ENCODE data around the gene PTPRD. TPM values are rescaled to one million over a fixed set of nuclear protein-coding genes. Genes with fewer than 3 reads are reported as not detected.

The PTPRD gene
- polyA plus RNA-seq, 4 donors: 2.1 to 5.6 (median 3.9) TPM

GRCh38 chr9:8349901-8350300 lies 2262.9 kb downstream of the PTPRD start:
- H3K27ac ChIP-seq (ENCODE audit: low read depth in 1 of 3, low read length in 2 of 3): no peak overlapping the region
- H3K36me3 ChIP-seq (ENCODE audit: control insufficient read depth in 3 of 3, insufficient read depth in 2 of 3, low read depth in 1 of 3, low read length in 3 of 3): no peaks in the 10 kb centered on the region
- FAIRE-seq (no peak), DNase-seq (no peak)
- no peaks in the 10 kb centered on the region for H3K9me3 ChIP-seq (ENCODE audit: control insufficient read depth in 2 of 2, insufficient read depth in 1 of 2, low read depth in 1 of 2, low read length in 1 of 2)
- H3K4me1 ChIP-seq (ENCODE audit: control insufficient read depth in 3 of 3, insufficient read depth in 2 of 3, low read depth in 1 of 3, low read length in 2 of 3): no peaks in the 10 kb centered on the region
- H3K27me3 ChIP-seq (ENCODE audit: control insufficient read depth in 3 of 3, insufficient read depth in 3 of 3, low read length in 3 of 3): no peaks in the 10 kb centered on the region
- WGBS, 3 donors: 67 to 87% (median 79%) methylated on average over 4 of the region's 4 CpGs
- H3K4me3 ChIP-seq (ENCODE audit: low read depth in 1 of 3, low read length in 3 of 3): no peak overlapping the region

- Histone ChIP-seq H3K27ac (ENCODE audit: low read depth in 1 of 3, low read length in 2 of 3) (no peak overlapping the region), H3K4me1 (ENCODE audit: control insufficient read depth in 3 of 3, insufficient read depth in 2 of 3, low read depth in 1 of 3, low read length in 2 of 3) (no peaks in the 10 kb centered on the region), H3K9me3 (ENCODE audit: control insufficient read depth in 2 of 2, insufficient read depth in 1 of 2, low read depth in 1 of 2, low read length in 1 of 2) (no peaks in the 10 kb centered on the region), H3K4me3 (ENCODE audit: low read depth in 1 of 3, low read length in 3 of 3) (no peak overlapping the region), H3K36me3 (ENCODE audit: control insufficient read depth in 3 of 3, insufficient read depth in 2 of 3, low read depth in 1 of 3, low read length in 3 of 3) (no peaks in the 10 kb centered on the region), H3K27me3 (ENCODE audit: control insufficient read depth in 3 of 3, insufficient read depth in 3 of 3, low read length in 3 of 3) (no peaks in the 10 kb centered on the region)
- DNase-seq (no peak), FAIRE-seq (no peak)
- 71 to 85% (median 82%) methylated on average over 2 of the region's 2 CpGs for WGBS, 3 donors
Observed at GRCh38 chr9:8349376-8349775, 2263.4 kb downstream of the PTPRD start.

- no peaks in the 10 kb centered on the region for H3K27me3 ChIP-seq (ENCODE audit: control insufficient read depth in 3 of 3, insufficient read depth in 3 of 3, low read length in 3 of 3)
- 76 to 84% (median 80%) methylated on average over 4 of the region's 4 CpGs for WGBS, 3 donors
- H3K4me1 ChIP-seq (ENCODE audit: control insufficient read depth in 3 of 3, insufficient read depth in 2 of 3, low read depth in 1 of 3, low read length in 2 of 3): no peaks in the 10 kb centered on the region
- DNase-seq (no peak), FAIRE-seq (no peak)
- no peak overlapping the region for H3K4me3 ChIP-seq (ENCODE audit: low read depth in 1 of 3, low read length in 3 of 3)
- no peak overlapping the region for H3K27ac ChIP-seq (ENCODE audit: low read depth in 1 of 3, low read length in 2 of 3)
- no peaks in the 10 kb centered on the region for H3K36me3 ChIP-seq (ENCODE audit: control insufficient read depth in 3 of 3, insufficient read depth in 2 of 3, low read depth in 1 of 3, low read length in 3 of 3)
- H3K9me3 ChIP-seq (ENCODE audit: control insufficient read depth in 2 of 2, insufficient read depth in 1 of 2, low read depth in 1 of 2, low read length in 1 of 2): no peaks in the 10 kb centered on the region
Observed at GRCh38 chr9:8348756-8349155, 2264.0 kb downstream of the PTPRD start.

- FAIRE-seq: no peak
Observed at GRCh38 chr9:8346296-8346695, 2266.5 kb downstream of the PTPRD start.

GRCh38 chr9:8338767-8339510 lies 2273.9 kb downstream of the PTPRD start:
- Histone ChIP-seq H3K27me3 (ENCODE audit: control insufficient read depth in 3 of 3, insufficient read depth in 3 of 3, low read length in 3 of 3) (no peaks in the 10 kb centered on the region), H3K4me1 (ENCODE audit: control insufficient read depth in 3 of 3, insufficient read depth in 2 of 3, low read depth in 1 of 3, low read length in 2 of 3) (peaks cover 0 to 15% (median 0%) of the 10 kb centered on the region in 3 donors), H3K9me3 (ENCODE audit: control insufficient read depth in 2 of 2, insufficient read depth in 1 of 2, low read depth in 1 of 2, low read length in 1 of 2) (no peaks in the 10 kb centered on the region), H3K4me3 (ENCODE audit: low read depth in 1 of 3, low read length in 3 of 3) (no peak overlapping the region), H3K27ac (ENCODE audit: low read depth in 1 of 3, low read length in 2 of 3) (peak overlapping the region in 1 of 3 donors; percentile 48), H3K36me3 (ENCODE audit: control insufficient read depth in 3 of 3, insufficient read depth in 2 of 3, low read depth in 1 of 3, low read length in 3 of 3) (no peaks in the 10 kb centered on the region)
- WGBS, 3 donors: 60 to 70% (median 60%) methylated on average over 5 of the region's 5 CpGs
- DNase-seq: peak in 1 of 2 donors; percentile 14
- FAIRE-seq: no peak

More at GRCh38 chr9:8346296-8346695, 2266.5 kb downstream of the PTPRD start:
- no peak for DNase-seq
- WGBS, 3 donors: 96 to 98% (median 96%) methylated on average over 4 of the region's 4 CpGs
- Histone ChIP-seq H3K27me3 (ENCODE audit: control insufficient read depth in 3 of 3, insufficient read depth in 3 of 3, low read length in 3 of 3) (no peaks in the 10 kb centered on the region), H3K27ac (ENCODE audit: low read depth in 1 of 3, low read length in 2 of 3) (no peak overlapping the region), H3K4me1 (ENCODE audit: control insufficient read depth in 3 of 3, insufficient read depth in 2 of 3, low read depth in 1 of 3, low read length in 2 of 3) (no peaks in the 10 kb centered on the region), H3K4me3 (ENCODE audit: low read depth in 1 of 3, low read length in 3 of 3) (no peak overlapping the region), H3K9me3 (ENCODE audit: control insufficient read depth in 2 of 2, insufficient read depth in 1 of 2, low read depth in 1 of 2, low read length in 1 of 2) (no peaks in the 10 kb centered on the region), H3K36me3 (ENCODE audit: control insufficient read depth in 3 of 3, insufficient read depth in 2 of 3, low read depth in 1 of 3, low read length in 3 of 3) (no peaks in the 10 kb centered on the region)

- DNase-seq (peak; percentile 88 to 93), FAIRE-seq (no peak)
- H3K4me3 ChIP-seq (ENCODE audit: low read depth in 1 of 3, low read length in 3 of 3): no peak overlapping the region
- H3K27me3 ChIP-seq (ENCODE audit: control insufficient read depth in 3 of 3, insufficient read depth in 3 of 3, low read length in 3 of 3): no peaks in the 10 kb centered on the region
- peaks cover 0 to 15% (median 0%) of the 10 kb centered on the region in 3 donors for H3K4me1 ChIP-seq (ENCODE audit: control insufficient read depth in 3 of 3, insufficient read depth in 2 of 3, low read depth in 1 of 3, low read length in 2 of 3)
- H3K36me3 ChIP-seq (ENCODE audit: control insufficient read depth in 3 of 3, insufficient read depth in 2 of 3, low read depth in 1 of 3, low read length in 3 of 3): no peaks in the 10 kb centered on the region
- peak overlapping the region in 2 of 3 donors; percentile 34 to 48 for H3K27ac ChIP-seq (ENCODE audit: low read depth in 1 of 3, low read length in 2 of 3)
- 20 to 50% (median 30%) methylated on average over 4 of the region's 4 CpGs for WGBS, 3 donors
- no peaks in the 10 kb centered on the region for H3K9me3 ChIP-seq (ENCODE audit: control insufficient read depth in 2 of 2, insufficient read depth in 1 of 2, low read depth in 1 of 2, low read length in 1 of 2)
Observed at GRCh38 chr9:8337834-8338766, 2274.7 kb downstream of the PTPRD start.

GRCh38 chr9:8332871-8333270 lies 2279.9 kb downstream of the PTPRD start:
- DNase-seq (no peak), FAIRE-seq (no peak)
- 74 to 88% (median 84%) methylated on average over 2 of the region's 2 CpGs for WGBS, 3 donors
- no peaks in the 10 kb centered on the region for H3K27me3 ChIP-seq (ENCODE audit: control insufficient read depth in 3 of 3, insufficient read depth in 3 of 3, low read length in 3 of 3)
- H3K27ac ChIP-seq (ENCODE audit: low read depth in 1 of 3, low read length in 2 of 3): no peak overlapping the region
- H3K9me3 ChIP-seq (ENCODE audit: control insufficient read depth in 2 of 2, insufficient read depth in 1 of 2, low read depth in 1 of 2, low read length in 1 of 2): peaks cover 0 to 7% of the 10 kb centered on the region in 2 donors
- no peaks in the 10 kb centered on the region for H3K36me3 ChIP-seq (ENCODE audit: control insufficient read depth in 3 of 3, insufficient read depth in 2 of 3, low read depth in 1 of 3, low read length in 3 of 3)
- H3K4me3 ChIP-seq (ENCODE audit: low read depth in 1 of 3, low read length in 3 of 3): no peak overlapping the region
- H3K4me1 ChIP-seq (ENCODE audit: control insufficient read depth in 3 of 3, insufficient read depth in 2 of 3, low read depth in 1 of 3, low read length in 2 of 3): peaks cover 0 to 7% (median 0%) of the 10 kb centered on the region in 3 donors

- FAIRE-seq (no peak), DNase-seq (no peak)
- peaks cover 0 to 1% (median 0%) of the 10 kb centered on the region in 3 donors for H3K4me1 ChIP-seq (ENCODE audit: control insufficient read depth in 3 of 3, insufficient read depth in 2 of 3, low read depth in 1 of 3, low read length in 2 of 3)
- H3K36me3 ChIP-seq (ENCODE audit: control insufficient read depth in 3 of 3, insufficient read depth in 2 of 3, low read depth in 1 of 3, low read length in 3 of 3): no peaks in the 10 kb centered on the region
- no peaks in the 10 kb centered on the region for H3K27me3 ChIP-seq (ENCODE audit: control insufficient read depth in 3 of 3, insufficient read depth in 3 of 3, low read length in 3 of 3)
- H3K27ac ChIP-seq (ENCODE audit: low read depth in 1 of 3, low read length in 2 of 3): no peak overlapping the region
- H3K4me3 ChIP-seq (ENCODE audit: low read depth in 1 of 3, low read length in 3 of 3): no peak overlapping the region
- 78 to 89% (median 79%) methylated on average over 2 of the region's 2 CpGs for WGBS, 3 donors
- H3K9me3 ChIP-seq (ENCODE audit: control insufficient read depth in 2 of 2, insufficient read depth in 1 of 2, low read depth in 1 of 2, low read length in 1 of 2): peaks cover 0 to 7% of the 10 kb centered on the region in 2 donors
Observed at GRCh38 chr9:8332331-8332650, 2280.5 kb downstream of the PTPRD start.
